GM20000 (cell line): ENCODE measurements around the gene KIF7.

Source experiments
- DNase-seq: peaks from one replicate; pipeline ENCODE4 v3.0.0; 2012; ENCODE audit warnings: low spot score
- TF ChIP-seq, protein P1 (sequence below): IDR thresholded peaks from 2 replicates; pipeline ENCODE4 v1.5.1; 2012; ENCODE audit warnings: mild to moderate bottlenecking, control low read depth; ENCODE audit errors: extremely low read depth, missing control alignments

The KIF7 gene

DNA sequence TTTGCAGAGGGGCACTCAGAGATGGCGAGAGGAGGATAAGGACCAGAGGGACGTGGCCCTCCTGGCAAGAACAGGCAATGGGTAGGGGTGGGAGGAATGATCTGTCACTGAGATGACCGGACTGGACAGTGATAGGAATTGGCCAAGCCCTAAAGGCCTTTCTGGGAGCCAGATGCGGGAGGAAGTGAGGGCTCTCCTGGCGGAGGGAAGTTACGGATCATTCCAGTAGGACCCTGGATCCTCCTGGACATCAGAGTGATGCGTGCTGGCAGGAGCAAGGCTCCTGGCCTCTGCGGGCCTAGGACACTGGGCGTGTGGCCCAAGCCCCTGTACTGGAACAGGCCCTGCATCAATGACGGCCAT is 23.4 kb downstream of the KIF7 start:
- DNase-seq = no peak
- TF ChIP-seq, protein P1, sequence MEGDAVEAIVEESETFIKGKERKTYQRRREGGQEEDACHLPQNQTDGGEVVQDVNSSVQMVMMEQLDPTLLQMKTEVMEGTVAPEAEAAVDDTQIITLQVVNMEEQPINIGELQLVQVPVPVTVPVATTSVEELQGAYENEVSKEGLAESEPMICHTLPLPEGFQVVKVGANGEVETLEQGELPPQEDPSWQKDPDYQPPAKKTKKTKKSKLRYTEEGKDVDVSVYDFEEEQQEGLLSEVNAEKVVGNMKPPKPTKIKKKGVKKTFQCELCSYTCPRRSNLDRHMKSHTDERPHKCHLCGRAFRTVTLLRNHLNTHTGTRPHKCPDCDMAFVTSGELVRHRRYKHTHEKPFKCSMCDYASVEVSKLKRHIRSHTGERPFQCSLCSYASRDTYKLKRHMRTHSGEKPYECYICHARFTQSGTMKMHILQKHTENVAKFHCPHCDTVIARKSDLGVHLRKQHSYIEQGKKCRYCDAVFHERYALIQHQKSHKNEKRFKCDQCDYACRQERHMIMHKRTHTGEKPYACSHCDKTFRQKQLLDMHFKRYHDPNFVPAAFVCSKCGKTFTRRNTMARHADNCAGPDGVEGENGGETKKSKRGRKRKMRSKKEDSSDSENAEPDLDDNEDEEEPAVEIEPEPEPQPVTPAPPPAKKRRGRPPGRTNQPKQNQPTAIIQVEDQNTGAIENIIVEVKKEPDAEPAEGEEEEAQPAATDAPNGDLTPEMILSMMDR = no peak

DNA sequence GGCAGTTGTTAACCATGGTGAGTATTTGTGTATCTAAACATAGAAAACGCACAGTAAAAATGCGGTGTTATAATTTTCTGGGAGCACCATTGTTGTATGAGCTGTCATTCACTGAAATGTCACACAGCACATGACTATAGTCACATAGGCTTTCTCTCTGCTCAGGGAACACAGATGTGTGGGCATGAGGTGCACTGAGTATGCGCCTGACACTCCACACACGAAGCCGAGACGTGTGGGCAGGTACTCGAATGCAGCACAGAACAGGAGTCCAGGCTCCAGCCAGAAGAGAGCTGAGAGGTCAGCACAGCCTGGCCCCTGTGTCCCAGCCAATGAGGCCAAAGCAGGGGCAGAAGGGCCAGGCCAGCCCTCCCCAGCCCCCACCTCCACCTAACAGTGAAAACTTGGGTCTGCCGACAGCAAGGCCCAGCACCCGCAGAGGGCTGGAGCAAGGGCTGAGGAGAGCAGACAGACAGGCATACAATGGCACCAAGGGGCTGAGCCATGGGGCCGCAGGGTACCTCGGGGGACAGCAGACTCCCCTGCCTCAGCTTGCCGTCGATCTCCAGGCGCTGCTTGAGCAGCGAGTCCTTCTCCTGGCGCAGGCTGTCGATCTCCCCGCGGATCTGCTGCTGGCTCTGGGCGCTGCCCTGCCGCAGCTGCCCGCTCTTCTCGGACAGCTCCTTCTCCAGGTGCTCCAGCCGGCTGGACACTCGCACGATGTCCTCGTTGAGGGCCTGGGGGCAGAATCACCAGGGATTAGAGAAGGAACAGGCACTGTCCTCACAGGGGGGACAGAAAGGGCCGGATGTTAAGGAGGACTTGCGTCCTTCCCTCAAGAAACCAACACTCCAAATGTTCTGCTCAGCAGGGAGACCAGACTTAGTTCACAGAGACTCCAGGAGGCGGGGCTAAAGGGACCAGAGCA is 24.0 kb downstream of the KIF7 start:
- no peak for DNase-seq
- TF ChIP-seq, protein P1 = no peak

DNA sequence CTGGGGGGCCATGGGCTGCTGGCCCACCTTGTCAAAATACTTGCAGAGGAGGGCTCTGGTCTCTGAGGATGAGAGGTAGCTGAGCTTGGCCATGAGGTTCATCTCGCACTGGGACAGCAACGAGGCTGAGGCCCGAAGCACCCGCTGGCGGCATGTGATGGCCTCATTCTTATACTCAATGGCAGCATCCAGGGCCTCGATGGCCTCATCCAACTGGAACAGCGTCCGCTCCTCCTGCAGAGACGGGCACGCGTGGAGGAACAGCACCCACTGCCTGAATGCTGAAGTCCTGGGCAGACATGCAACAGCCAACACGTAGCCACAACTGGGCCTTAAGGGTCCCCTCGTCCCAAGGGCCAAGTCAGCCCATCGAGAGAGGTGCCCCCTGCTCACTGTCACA is 25.0 kb downstream of the KIF7 start:
- no peak for DNase-seq
- TF ChIP-seq, protein P1 = no peak

DNA sequence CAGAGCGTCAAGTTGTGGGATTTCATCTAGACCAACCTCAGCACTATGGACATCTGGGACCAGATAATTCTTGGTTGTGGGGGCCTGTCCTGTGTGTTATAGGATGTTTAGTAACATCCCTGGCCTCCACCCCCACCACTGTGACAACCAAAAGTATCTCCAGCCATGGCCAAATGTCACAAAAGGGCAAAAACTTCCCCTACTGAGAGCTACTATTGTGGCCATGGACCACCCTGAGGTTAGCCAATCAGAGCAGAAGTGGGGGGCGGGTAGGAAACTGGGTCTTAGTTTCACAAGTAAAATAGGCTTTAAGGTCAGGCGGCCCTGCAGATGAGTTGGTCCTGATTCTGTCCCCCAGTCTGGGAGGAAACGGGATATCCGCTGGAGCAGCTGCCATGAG is 25.4 kb downstream of the KIF7 start:
- peak; percentile 17 for DNase-seq
- TF ChIP-seq, protein P1 = no peak

DNA sequence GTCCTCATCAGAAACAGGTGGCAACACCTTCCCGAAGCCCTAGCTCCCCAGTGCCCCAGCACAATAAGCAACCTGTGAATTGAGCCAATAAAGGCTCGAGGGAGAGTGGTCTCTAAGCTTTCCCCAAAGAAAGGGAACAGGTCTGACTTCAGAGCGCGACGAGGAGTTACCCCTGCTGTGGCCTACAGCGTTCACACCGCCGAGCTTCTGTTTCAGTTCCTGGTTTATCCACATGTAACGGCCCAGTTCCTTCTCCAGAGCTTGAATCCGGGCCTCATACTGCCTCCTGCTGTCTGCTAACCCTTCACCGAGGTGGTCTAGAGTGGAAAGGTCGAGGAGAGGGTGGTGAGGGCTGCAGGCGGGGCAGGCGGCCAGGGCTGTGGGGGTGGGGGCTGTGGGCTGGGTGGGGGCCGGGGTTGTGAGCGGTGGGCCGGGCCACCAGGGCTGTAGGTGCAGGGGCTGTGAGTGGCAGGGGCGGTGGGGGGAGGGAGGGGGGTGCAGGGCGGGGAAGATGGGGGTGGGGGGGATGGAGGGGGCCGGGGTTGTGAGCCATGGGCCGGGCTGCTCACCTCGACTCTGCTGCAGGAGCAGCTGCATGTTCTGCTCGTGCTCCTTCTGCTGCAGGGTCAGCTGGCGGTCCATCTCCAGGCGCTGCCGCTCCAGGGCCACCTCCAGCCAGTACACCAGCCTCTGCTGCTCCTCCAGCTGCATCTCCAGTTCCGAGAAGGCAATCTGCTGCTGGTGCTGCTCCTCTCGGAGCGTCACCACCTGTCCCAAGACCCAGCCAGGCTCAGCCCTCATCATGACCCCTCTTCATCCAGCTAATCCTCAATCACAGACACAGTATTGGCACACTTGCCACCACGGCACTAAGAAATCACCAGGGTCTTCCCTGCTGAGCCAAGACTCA is 26.2 kb downstream of the KIF7 start:
- peak; percentile 33 for DNase-seq
- TF ChIP-seq, protein P1 = no peak

DNA sequence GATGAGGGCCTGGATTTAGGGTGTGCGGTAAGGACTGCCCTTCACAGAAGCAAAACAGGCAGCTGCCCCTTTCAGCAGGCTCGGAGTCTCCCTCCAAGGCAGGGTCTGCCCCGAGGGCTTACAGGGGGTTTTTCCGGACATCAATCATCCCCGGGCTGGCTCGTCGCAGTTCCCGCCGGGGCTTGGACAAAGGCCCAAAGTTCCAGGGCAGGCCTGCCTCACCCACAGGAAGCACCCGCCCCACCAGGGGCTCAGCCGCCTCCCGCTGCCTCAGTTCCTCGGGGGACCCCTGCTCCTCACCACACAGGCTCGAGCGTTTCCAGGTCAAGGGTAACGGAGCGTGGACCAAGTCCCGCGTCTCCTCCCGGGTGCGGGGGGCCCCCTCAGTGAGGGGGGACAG is 27.0 kb downstream of the KIF7 start:
- TF ChIP-seq, protein P1 = no peak
- DNase-seq = peak; percentile 18

DNA sequence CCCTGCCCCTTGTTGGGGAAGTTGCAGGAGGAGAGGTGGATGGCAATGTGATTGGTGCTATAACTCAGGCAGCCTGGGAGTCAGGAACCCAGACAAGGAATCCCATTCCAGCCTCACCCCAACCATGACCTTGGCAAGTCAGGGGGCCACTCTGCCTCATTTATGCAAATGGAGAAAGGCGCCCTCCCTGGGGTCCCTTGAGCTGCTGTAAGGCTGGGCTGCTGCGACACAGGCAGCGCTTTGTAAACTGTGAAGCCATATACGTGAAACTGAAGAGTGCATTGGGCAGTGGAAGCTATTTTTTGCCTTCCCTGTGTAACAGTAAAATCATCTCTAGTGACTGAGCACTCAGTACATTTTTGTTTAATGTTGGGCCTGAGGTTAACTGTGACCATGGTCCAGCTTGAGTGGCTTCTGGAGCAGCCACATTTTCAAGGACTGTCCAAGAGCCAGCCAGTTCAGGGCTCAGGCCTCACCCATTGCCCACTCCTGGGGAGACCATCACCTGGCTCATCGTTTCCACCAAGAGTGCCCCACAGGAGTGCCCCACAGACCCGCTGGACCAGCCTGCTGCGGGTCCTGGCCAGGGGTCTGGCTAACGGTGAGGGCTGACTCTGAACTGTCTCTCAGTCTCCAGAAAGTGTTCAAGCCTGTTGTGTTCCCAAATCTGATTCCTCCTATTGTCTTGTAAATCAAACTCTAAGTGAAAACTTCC is 27.9 kb downstream of the KIF7 start:
- TF ChIP-seq, protein P1 = no peak
- DNase-seq = no peak
